GM19324 (cell line): Measurements from ENCODE around the gene THUMPD2.
"Not testable (repeated sequence)": the region's sequence is repeated elsewhere in the genome, so short reads cannot be mapped to it uniquely, and the experiment has no call there.

Experiments
- ATAC-seq: cut with Tn5 transposase; IDR thresholded peaks from one replicate; pipeline ENCODE4 v1.9.1; 2021; ENCODE audit warnings: mild to moderate bottlenecking, moderate library complexity; ENCODE audit not compliant: unreplicated experiment, low FRiP score

THUMPD2 gene

DNA sequence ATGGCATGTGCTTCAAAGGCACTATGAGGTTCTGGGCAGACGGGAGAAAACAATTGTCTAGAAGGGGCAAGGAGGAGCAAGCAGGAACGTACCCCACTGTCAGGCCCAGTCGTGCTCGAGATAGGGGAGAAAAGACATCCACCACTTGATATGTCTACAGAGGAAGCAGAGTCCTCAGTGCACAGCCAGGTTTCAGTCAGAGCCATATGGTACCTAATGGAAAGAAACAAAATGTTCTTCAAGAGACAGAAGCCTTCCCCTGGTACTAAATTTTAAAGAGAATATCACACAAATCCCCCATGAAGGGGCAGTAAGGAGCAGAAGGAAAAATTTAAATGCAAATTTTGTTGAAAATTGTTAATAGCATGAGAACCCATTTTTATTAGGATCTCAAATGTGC is 21.9 kb downstream of the THUMPD2 start:
- no peak for ATAC-seq

DNA sequence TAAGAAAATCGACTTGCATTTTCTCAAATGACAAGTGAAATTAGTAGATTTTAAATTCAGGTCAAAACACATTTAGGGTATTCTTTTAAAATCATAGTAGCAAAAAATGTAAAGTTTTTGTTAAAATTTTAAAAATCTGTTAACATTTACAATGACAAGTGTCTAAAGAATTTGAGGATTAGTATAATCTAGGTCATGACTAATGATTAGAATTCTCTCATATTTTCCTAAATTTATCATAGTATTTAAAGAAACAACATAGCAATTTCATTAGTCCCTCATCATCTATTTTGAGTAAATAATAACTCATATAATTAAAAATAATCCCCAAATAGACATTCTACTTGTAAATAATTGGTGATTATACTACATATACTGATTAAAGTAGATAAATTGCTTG is 23.6 kb downstream of the THUMPD2 start:
- ATAC-seq = no peak

DNA sequence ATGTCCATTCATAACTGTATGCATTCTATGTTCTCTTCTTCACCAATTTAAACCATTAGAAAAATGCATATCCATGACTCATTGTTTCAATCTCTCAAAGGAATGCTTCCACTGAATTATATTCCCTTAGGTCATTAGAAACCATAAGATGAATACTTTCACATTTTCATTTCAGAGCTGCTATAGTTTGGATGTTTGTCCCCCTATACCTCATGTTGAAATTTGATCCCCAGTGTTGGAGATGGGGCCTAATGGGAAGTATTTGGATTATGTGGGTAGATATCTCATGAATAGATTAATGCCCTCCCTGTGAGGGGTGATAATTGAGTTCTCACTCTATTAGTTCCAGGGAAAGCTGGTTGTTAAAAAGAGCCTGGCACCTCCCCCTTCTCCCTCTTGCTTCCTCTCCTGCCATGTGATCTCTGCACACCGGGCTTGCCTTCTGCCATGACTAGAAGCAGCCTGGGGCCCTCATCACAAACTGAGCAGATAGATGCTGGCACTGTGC is 35.7 kb downstream of the THUMPD2 start:
- no peak for ATAC-seq

DNA sequence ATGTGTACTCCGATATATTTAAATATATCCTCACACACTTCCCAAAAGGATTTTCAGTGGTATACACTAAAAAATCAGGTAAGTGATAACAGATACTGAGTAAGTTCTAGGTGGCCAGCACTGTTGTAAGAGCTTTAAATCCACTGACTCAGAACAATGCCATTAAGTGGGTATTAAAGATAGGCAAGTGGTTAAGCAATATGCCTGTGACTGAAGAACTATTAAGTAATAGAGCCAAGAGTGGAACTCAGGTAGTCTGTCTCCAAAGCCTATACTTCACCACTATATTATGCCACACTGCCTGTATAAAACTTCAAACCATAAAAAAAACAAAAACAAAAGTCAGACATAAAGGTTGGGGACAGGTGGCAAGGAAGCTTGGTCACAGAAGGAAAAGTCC is 37.2 kb downstream of the THUMPD2 start:
- ATAC-seq = no peak

DNA sequence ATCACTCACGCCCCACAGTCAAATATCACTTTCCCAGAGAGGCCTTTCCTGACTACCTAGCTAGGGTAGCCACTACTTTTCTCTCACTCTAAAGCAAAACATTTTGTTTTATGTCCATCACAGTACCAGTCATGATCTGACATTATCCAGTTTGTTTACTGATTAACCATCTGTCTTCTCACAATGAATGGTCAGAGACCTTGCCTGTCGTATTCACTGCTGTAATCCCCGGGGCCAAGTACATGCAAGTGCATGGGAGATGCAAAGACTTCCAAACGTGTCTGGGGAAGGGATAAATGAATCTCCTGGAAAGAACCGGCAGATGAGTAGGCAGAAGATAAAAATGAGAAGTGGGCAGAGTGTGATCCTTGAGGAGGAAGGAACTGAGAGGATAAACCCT is 39.7 kb downstream of the THUMPD2 start:
- ATAC-seq = no peak

DNA sequence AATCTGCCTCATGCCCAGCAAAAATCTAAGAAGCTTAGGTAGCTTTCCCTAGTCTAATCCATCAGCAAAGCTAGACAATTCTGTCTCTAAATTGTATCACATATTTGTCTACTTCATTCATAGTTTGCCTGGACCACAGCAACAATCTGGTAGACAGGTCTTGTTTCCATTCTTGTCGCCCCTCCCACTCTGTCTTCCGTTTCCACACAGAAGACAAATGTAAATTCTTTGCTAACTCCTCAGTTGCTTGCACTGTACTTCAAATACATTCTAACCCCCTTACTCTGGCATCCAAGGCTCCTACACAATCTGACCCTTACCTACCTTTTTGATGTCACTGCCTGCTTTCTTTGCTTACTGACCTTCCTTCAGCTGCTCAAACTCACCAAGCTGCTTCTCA is 40.1 kb downstream of the THUMPD2 start:
- ATAC-seq = no peak

DNA sequence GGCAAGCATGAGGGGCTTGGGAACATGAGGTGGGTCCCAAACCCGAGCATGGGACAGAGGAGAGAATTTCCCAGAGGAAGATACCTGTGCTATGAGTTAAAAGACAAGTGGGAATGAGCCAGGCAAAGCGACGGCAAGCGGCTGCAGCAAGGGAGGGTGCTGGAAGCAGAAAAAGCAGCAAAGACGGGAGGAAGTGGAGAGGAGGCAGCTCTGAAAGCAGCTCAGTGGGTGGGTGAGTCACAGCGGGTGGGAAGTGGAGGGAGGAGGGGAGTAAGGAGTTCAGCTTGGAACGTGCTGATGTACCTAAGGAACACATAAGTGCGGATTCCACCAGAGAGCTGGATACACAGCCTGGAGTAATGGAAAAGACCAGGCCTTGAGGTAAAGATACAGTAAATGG is 41.4 kb downstream of the THUMPD2 start:
- ATAC-seq = no peak

DNA sequence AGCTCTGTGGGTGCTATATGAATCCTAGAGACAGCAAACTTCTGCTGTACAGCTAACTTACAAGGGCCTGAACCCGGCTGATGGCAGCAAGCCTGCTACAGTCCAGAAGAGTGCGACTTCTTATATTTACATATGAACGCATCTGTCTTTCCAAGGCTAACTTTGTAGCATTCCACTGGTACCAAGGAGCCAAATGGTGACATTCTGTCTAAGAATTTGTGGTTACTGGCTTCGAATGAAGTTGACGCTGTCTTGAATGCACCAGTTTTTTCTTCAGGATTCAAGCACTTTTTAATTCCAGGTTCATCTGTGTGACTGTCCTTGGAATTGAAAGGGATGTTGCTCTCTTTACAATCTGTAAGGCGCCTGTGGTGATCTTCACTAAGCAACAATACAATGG is 42.4 kb downstream of the THUMPD2 start:
- ATAC-seq = no peak

DNA sequence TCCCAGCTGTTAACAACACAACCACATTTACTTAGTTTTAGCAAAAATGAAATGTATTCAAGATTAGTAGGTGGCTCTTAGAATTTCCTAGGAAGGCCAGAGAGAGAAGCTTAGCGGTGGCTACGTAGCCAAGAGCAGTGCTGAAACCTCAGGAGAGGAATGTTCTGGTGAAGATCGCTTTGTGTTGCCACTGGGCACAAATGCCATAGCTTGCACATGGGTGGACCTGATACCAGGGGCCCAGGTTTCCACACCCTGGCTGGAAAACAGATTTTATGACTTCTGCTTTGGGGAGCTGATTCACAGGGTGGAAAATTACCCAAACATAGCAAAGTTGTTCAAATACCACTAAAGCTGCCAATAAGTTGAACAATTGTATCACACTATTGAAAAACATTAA is 43.4 kb downstream of the THUMPD2 start:
- ATAC-seq = no peak

DNA sequence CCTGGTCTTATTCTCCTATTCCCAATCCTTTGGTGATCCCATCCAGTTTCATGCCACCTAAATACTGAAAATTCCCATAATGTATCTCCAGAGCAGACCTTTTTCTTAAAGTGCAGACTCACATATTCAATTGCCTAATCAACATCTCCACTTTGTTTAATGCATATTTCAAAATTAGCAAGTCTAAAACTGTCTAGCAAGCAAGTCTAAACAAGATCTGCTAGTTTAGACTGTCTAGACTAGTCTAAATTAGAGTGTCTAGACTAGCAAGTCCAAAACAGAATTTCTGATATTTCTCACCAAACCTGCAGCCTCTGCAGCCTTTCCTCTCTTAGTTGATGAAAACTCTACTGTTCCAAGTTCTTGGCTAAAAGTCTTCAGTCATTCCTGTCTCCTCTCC is 44.6 kb downstream of the THUMPD2 start:
- no peak for ATAC-seq

DNA sequence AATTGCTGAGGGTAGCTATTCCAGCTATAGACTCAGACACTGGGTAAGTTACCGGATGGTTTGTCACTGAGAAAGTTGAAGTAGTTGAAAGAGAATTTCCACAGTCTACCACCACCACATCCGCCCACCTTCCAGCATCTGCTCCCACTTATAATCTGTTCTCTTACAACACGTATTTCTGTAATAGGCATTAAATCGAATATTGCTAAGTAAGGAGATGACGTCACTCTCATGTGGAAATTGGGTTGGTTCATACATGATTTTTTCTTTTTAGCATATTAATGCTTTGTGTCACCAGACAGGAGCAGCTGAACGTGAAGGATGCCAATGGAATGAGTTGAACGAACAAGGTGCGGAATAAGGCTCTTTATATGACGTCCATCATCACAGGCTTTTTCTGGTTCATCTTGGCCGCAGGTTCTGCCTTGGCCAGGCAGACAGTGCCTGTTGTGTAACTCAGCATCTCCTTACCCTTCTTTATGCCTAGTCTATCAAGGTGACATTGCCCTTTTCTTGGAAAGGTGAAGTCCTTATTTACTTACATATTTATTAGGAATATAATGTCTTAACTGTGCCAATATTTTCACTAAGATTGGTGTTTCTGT is 45.9 kb downstream of the THUMPD2 start:
- ATAC-seq = no peak

DNA sequence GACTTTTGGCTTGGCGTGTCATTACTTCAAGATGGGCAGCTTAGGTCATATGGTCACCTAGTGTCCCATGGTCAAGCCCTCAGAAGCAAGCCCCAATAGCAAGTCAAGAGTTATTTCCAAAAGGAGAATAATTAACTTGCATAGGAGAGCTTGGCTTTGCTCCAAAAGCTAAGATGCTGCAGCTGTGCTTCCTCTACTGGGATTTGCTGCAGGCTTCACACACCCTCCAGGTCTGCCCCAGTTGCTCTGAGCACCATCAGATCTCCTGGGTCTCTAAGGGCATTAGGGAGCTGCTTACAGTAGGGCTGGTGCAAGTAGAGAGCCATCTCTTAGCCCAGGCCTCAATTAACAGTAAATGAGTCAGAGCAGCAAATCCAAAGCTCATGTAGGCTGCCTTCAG is 46.6 kb downstream of the THUMPD2 start:
- no peak for ATAC-seq

DNA sequence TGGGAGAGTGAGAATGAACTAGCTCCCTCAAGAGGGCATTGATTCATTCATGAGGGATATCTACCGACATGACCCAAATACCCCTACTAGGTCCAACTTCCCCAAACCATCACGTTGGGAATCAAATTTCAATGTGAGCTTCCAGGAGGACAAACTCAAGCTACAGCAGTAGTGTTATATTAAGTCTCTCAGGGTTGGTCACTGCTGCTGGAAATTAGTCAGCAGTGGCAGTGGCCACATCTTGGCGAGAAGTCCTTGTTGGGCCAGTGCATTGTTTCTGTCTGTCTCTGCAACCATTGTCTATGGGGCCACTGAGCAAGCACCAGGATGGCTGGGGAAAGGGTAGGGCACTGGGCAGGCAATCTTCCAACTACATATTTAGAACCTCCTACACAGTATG is 47.5 kb downstream of the THUMPD2 start:
- ATAC-seq = no peak

DNA sequence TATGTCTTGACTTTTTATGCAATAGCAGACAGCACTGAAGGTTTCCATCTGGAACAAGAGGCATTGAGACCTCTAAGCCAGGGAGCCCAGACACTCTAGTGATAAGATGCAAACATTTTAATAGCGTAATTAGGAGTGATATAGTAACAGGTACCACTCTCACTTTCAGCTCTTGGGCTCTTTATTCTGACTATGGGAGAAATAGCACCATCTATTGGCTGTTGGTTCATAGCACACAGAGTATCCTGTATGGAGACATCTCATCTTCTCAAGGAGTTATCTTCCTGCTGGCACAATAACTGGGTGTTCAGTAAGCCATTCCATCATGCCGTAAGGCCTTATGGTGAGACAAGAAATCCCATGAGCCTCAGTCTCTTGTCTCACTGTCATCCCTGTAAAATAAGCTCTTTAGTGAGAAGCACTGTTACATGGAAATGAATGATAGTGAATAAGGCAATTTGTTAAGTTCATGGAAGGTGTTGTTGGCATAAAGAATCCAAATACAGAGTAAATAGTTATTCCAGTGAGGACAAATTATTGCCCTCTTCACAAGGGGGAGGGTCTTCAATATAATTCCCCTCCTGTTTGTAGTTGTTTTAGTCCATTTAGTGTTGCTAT is 48.3 kb downstream of the THUMPD2 start:
- ATAC-seq = no peak

DNA sequence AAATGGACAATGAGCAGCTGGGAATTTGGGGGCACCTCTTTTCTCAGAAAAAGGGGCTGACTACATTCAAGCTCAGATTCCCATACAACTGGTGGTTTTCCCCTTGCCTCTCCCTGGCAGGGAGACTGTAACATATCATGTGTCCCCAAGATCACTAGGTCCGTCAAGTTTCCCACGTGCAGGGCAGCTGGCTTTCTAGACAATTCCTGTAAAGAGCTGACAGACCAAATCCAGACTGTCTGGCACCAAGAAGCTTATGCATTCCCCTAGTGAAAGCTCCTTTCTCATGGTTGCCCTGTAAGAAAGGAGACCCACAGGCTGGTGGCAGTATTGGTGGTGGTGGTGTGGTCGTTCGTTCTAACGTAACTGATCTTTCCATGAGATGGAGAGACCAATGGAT is 48.8 kb downstream of the THUMPD2 start:
- ATAC-seq = no peak

DNA sequence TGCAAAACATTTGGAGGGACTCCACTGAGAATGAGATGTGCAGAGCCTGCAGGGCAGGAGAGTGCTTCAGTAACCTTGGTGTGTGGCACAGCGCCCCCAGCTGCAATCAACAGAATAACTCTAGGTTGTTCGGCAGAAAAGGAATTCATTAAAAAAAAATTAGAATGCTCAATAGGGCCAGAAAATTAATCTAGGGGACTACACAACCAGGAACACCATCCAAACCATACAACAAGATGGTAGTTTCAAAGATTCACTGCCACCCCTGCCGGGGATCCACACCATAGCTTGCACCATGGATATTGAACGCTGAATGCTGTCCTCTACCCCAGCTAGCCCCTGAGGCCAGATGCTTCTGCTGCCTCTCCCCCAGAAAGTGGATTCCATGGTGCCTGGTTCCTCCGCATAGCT is 50.1 kb downstream of the THUMPD2 start:
- ATAC-seq = no peak

DNA sequence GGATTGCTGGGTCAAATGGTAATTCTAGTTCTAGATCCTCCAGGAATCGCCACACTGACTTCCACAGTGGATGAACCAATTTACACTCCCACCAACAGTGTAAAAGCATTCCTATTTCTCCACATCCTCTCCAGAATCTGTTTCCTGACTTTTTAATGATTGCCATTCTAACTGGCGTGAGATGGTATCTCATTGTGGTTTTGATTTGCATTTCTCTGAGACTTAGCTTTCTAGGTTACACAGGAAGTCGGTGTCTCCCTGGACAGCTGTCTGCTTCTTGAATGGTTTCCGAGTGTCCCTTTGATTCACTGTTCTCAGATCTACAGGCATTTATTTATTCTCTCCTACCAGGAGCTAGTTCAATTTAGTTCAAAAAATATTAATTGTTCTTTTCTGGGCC is 51.0 kb downstream of the THUMPD2 start:
- ATAC-seq = not testable (repeated sequence)

DNA sequence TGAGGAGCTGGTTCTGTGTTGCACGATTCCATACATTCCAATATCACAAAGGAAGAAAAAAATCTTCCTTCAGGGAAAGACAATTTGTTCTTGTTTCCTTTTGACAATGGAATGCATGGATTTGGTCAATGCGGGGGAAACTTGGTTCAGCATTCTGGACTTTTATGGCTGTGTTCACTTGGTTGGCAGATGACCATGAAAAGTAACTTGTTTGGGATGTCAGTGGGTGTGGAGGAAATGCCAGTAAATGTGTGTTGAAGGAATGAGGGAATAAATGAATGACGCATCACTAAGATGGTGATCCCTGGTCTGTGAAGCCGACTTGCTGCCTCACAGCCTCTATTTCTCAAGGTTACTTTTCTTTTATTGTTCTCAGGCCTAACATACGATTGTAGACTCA is 53.7 kb downstream of the THUMPD2 start:
- ATAC-seq = no peak

DNA sequence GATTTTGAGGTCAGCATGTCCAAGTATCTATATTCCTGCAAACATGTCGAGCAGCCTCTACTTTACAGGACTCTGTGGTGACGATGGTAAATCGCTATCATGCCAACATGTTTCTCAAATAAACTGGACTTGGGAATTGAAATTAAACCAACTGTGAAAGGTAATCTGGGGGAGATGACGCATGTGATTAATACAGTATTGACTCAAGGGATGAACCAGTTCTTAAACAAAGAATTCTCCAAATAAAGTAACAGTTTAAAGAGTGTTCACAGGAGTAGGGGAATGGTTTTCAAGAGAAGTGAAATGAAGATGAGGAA is 54.3 kb downstream of the THUMPD2 start:
- no peak for ATAC-seq

DNA sequence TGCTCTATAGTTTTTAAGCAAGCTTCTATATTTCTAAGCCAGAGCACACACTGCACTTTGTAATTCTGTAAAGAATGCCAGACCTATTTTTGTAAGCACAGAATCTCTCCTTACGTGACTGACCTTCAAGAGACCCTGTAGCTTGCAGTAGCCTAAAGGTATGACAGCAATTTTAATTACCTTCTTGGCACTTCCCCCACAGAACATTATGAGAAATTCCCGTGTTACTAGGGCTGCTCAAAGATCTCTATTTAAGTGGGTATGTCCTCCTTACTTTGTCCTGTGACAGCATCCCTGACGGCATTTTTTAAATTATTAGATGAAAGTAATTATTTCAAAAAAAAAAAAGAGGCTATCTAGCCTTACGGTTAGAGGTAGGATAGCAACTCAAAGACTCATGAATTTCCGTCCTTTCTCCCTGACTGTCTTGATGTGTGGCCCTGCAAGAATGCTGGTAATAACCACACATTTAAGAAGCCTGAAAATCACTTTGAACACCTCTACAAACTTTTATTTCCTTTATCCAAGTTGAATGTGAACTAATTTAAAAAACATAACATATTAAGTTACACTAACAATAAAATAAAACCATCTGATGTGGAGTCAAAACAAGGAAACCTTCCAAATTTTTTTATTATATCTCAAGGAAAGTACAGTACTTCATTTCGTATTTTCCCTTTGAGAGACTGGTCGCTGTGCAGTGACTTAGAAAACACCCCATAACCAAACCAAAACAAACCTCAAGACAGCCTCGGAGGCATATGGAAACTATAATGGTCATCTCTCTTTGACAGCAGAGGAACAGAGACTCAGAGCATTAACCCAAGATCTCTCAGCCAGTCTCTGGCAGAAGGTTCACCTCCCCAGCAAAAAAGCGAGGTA is 54.9 kb downstream of the THUMPD2 start:
- ATAC-seq = no peak

DNA sequence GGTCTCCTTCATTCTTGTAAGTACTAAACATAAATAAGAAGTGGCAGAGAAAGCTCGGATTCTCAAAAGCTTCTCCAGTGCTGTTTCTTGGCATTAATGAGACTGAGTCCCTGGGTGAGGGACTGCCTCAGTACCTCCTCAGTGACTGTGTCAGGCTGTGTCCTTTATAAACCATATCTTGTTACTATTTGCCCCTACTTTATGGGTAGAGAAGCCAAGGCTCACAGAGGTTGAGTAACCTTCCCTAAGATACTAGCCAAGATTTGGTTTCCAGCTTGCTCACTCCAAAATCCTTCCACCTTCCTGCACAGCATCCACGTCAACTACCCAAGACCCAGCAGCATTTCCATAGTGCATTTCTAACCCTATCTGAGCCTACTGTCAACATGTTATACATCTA is 55.6 kb downstream of the THUMPD2 start:
- ATAC-seq = no peak

DNA sequence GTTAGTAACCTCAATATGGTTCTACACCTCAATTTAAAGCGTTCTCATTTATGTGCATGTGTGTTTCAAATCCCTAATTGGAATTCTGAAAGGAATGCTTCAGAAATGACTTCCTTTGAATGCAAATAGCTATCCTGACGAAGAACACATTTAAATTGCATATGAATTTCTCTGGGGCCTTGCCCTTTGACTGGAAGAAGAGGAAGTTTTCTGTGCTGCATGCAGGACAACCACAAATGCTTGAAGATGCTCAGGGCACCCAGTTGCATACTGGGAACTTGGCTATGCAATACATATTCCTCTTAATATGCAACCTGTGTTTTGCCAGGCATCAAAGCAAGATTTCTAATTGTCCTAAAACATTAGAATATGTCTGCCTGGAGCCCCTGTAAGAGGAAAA is 58.1 kb downstream of the THUMPD2 start:
- ATAC-seq = no peak
